Renal cortex interstitium (tissue), 11 donors: ENCODE measurements around the gene PRDM8. TPM values are rescaled to one million over a fixed set of nuclear protein-coding genes. Genes with fewer than 3 reads are reported as not detected.
A peak's percentile ranks its signal among the peaks of the same experiment; 100 is the strongest.

Experiments used
- DNase-seq, 11 donors: peaks; one replicate each; pipeline ENCODE4 v3.0.0-alpha.2; 2013; ENCODE audit warnings: low read depth in 9 of 11, low spot score in 4 of 11; ENCODE audit errors: extremely low read depth in 1 of 11
- polyA plus RNA-seq, 3 donors: library from polyadenylated mRNA; unstranded; fragments of 120-200 nt; gene quantifications; one replicate each; pipeline ENCODE4 v1.2.1, GENCODE V29; 2013; ENCODE audit not compliant: insufficient read length in 3 of 3

The PRDM8 gene
- polyA plus RNA-seq, 3 donors, result 1.7 to 2.6 (median 1.9) TPM

GRCh38 chr4:80197601-80198440 is 518 bp downstream of the PRDM8 start:
- DNase-seq, result no peak

- DNase-seq, result no peak
These were observed 1.1 kb downstream of the PRDM8 start for GRCh38 chr4:80198441-80198837.

- no peak for DNase-seq
These were observed 1.8 kb downstream of the PRDM8 start for GRCh38 chr4:80199004-80199560.

- DNase-seq, result no peak
These were observed 2.6 kb downstream of the PRDM8 start for GRCh38 chr4:80199947-80200346.

DNA sequence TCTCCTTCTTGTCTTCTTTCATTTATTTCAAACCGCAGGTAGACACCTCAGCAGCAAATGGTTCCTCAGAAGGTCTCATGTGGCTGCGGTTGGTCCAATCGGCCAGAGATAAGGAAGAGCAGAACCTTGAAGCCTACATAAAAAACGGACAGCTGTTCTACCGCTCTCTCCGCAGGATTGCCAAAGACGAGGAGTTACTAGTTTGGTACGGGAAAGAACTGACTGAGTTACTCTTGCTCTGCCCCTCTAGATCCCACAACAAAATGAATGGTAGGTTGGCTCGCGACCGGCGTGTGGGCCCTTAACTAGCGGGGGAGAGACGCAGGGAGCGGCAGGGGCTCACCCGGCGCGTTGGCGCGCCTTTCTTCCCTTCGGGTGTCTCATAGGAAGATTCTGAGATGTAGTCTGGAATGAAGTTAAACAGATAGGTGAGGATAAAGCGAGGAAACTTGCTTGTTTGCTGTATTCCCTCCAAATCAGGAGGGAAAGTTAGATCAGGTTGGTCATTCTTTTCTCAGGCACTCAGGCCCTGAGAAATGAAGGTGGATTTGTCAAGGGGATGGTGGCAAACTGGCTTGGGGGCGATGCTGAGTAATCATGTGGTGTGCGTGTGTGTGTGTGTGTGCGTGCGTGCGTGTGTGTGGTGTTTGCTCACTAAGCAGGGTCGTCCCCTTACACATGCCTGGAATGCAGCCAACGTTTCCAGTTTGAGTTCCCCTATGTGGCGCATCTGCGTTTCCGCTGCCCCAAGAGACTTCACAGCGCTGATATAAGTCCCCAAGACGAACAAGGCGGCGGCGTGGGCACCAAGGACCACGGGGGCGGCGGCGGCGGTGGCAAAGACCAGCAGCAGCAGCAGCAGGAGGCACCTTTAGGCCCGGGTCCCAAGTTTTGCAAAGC is 4.2 kb downstream of the PRDM8 start:
- no peak for DNase-seq

DNA sequence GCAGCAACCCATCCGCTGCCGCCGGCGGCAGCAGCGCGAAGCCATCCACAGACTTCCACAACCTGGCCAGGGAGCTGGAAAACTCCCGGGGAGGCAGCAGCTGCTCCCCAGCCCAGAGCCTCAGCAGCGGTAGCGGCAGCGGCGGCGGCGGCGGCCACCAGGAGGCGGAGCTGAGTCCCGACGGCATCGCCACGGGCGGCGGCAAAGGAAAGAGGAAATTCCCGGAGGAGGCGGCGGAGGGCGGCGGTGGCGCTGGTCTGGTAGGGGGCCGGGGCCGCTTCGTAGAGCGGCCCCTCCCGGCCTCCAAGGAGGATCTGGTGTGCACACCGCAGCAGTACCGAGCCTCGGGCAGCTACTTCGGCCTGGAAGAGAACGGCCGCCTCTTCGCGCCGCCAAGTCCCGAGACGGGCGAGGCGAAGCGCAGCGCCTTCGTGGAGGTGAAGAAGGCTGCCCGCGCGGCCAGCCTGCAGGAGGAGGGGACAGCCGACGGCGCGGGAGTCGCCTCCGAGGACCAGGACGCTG is 4.9 kb downstream of the PRDM8 start:
- DNase-seq, result peak in 1 of 11 donors; percentile 51

GRCh38 chr4:80202741-80203553 is 5.6 kb downstream of the PRDM8 start:
- no peak for DNase-seq

DNA sequence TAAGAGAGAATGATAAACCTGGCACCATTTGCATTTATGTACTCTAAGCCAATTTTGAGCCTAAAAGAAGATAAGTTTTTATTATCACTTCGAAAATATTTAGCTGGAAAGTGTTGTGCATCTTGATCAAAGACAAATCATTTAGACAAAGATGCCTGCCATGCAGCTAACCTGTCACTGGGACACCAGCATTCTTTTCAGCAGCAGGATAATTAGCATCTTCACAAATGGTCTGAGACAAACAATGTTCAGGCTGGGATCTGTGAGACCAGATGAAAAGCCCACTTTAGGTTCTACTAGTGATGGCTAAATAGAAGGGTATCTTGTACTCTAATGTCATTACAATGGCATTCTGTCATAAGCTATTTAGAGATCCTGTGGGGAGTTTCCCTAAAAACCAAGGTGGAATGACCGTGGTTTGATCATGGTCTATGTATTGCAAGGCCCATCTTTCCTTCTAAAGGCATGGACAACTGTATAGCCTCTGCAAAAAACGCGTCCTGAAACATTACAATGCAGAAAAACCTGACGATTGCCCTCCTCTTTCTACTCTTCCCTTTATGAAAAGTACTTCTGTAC is 7.2 kb downstream of the PRDM8 start:
- no peak for DNase-seq

GRCh38 chr4:80206111-80206510 is 8.8 kb downstream of the PRDM8 start:
- no peak for DNase-seq

- DNase-seq, result no peak
These were observed 9.3 kb downstream of the PRDM8 start for GRCh38 chr4:80206521-80207171.

DNA sequence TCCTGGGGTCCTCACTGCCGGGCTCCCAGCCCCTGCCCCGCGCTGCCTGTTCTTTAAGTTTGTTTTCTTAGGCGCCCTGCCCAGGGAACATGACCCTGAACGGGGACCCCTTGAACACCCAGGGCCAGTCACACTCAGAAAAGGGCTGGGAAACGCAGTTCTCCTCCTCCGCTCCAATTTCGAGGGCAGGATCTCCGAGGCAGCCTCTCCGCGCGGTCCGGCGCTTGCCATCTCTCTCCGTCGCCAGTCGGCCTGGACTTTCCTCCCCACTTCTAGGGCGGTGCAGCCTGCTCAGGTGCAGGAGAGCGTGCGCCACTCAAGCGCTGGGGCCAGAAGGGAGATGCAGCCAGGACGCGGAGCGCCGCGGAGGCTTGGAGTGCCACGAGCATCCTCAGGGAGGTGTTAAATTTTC is 9.9 kb downstream of the PRDM8 start:
- DNase-seq, result no peak

DNA sequence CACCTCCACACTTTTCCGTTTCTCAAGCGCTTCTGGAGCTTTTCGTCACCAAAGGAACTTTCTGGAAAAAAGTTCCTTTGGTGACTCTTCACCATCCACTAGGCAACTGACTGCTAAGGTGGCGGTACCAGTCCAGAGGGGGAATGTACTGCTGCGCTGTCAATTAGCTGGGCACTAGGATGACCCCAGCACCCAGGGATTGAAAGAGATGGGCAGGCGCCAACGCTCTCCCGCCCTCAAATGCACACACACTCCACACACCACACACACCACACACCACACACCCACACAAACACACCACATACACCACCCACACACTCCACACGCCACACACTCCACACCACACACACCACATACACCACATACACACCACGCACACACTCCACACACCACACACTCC is 10.4 kb downstream of the PRDM8 start:
- DNase-seq, result no peak

GRCh38 chr4:80208610-80209339 is 11.5 kb downstream of the PRDM8 start:
- DNase-seq, result no peak

GRCh38 chr4:80209340-80209701 is 12.0 kb downstream of the PRDM8 start:
- no peak for DNase-seq

DNA sequence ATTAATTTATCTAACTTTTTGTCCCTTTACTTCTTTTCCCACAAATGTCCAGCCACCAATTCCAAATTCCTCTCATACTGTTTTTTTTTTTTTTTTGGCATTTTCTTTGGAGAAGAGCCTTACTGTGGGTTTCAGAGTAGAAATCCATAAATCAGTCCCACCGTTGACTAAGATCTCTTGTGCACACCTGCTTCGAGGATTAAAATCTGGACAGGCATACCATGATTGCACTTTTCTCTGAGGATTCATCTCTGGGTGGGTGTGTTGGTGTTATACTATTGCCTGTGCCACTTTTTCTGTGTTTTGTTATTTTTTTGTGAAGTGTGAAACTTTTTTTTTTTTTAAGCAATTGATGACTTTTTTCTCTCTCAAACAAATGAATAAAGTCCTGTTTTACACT is 13.2 kb downstream of the PRDM8 start:
- DNase-seq, result no peak

GRCh38 chr4:80213117-80213815 is 16.0 kb downstream of the PRDM8 start:
- DNase-seq, result no peak
